Neural progenitor cell (in vitro differentiated cells): Measurements from ENCODE around the gene TBCK. TPM values are rescaled to one million over a fixed set of nuclear protein-coding genes. Genes with fewer than 3 reads are reported as not detected.

Experiments
- DNase-seq: peaks from one replicate; pipeline ENCODE4 v3.0.0-alpha.2; 2016; ENCODE audit warnings: low spot score
- H2AFZ ChIP-seq: fragments of 200-600 bp; sonication (generic); replicated peaks from 2 replicates; pipeline ENCODE4 v1.6.1; 2016; ENCODE audit warnings: antibody characterized with exemption
- H3F3A ChIP-seq: fragments of 200-600 bp; sonication (generic); 2 replicates; pipeline ENCODE4 v1.6.1; 2016; ENCODE audit warnings: antibody characterized with exemption, low read depth
- H3K27ac ChIP-seq: fragments of 200-600 bp; sonication (generic); 2 replicates; pipeline ENCODE4 v1.5.1; 2016; ENCODE audit warnings: mild to moderate bottlenecking
- H3K27me3 ChIP-seq: fragments of 200-600 bp; sonication (generic); 2 replicates; pipeline ENCODE4 v1.6.1; 2016; ENCODE audit warnings: mild to moderate bottlenecking, moderate library complexity
- H3K36me3 ChIP-seq: fragments of 200-600 bp; sonication (generic); 2 replicates; pipeline ENCODE4 v1.5.1; 2016
- H3K4me1 ChIP-seq: fragments of 200-600 bp; sonication (generic); 2 replicates; pipeline ENCODE4 v1.6.1; 2016; ENCODE audit warnings: mixed run types
- H3K4me2 ChIP-seq: fragments of 200-600 bp; sonication (generic); 2 replicates; pipeline ENCODE4 v1.6.1; 2016
- H3K4me3 ChIP-seq: fragments of 200-600 bp; sonication (generic); 2 replicates; pipeline ENCODE4 v1.5.1; 2016
- H3K79me2 ChIP-seq: fragments of 200-600 bp; sonication (generic); 2 replicates; pipeline ENCODE4 v1.6.1; 2016; ENCODE audit warnings: low read depth
- H3K9ac ChIP-seq: fragments of 200-600 bp; sonication (generic); 2 replicates; pipeline ENCODE4 v1.6.1; 2016
- H3K9me3 ChIP-seq: fragments of 200-600 bp; sonication (generic); 2 replicates; pipeline ENCODE4 v1.5.1; 2016; ENCODE audit warnings: low read depth
- H4K20me1 ChIP-seq: fragments of 200-600 bp; sonication (generic); 2 replicates; pipeline ENCODE4 v1.6.1; 2016; ENCODE audit warnings: low read depth
- H3K27ac Mint-ChIP-seq: 3 replicates; pipeline ENCODE4 v1.8.0; 2021; ENCODE audit warnings: mixed read lengths
- H3K27me3 Mint-ChIP-seq: 2 replicates; pipeline ENCODE4 v1.8.0; 2022; ENCODE audit warnings: low read depth, mild to moderate bottlenecking, inconsistent platforms, moderate library complexity, mixed read lengths; ENCODE audit not compliant: insufficient read depth
- H3K36me3 Mint-ChIP-seq: 3 replicates; pipeline ENCODE4 v1.8.0; 2021; ENCODE audit warnings: mixed read lengths
- H3K4me1 Mint-ChIP-seq: 3 replicates; pipeline ENCODE4 v1.8.0; 2021; ENCODE audit warnings: mixed read lengths
- H3K4me3 Mint-ChIP-seq: 3 replicates; pipeline ENCODE4 v1.8.0; 2021; ENCODE audit warnings: mild to moderate bottlenecking, moderate library complexity, mixed read lengths
- H3K9me3 Mint-ChIP-seq: 3 replicates; pipeline ENCODE4 v1.8.0; 2020; ENCODE audit warnings: mixed read lengths
- EZH2 ChIP-seq: fragments of 200-600 bp; sonication (generic); IDR thresholded peaks from 2 replicates; pipeline ENCODE4 v1.6.1; 2017; ENCODE audit warnings: antibody characterized with exemption, mild to moderate bottlenecking, moderate library complexity
- EZH2phosphoT487 ChIP-seq: fragments of 200-600 bp; sonication (generic); IDR thresholded peaks from 2 replicates; pipeline ENCODE4 v1.6.1; 2017; ENCODE audit warnings: antibody characterized with exemption
- total RNA-seq: library from RNA; depleted of rRNA; stranded (reverse); fragments of >200 nt; gene quantifications from 2 replicates; pipeline ENCODE4 v1.2.3, GENCODE V29; 2015; ENCODE audit warnings: low replicate concordance
- TF ChIP-seq, protein P1 (sequence below): fragments of 200-600 bp; sonication (generic); IDR thresholded peaks from 2 replicates; pipeline ENCODE4 v1.5.1; 2017; ENCODE audit warnings: antibody characterized with exemption, mild to moderate bottlenecking

TBCK gene
- total RNA-seq, 1 donor from 2014 or later = 69.8 TPM

DNA sequence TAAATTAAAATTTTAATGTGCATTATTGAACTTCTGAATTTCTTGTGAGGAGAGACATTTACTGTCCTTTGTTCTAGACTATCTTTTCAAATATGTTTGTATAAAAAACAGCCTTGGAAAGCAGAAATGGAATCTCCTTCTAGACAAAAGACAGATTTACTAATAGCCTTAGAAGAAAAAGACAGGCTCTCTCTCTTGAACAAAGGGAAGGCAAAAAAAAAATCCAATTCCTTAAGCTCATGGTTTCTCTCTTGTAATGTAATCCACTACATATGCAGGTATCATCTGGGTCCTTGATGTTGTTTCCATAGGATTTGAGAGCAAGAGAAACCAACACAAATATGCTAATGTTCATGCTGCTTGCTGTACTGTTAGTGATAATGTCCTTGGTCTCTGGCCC, 106.0 kb downstream of the TBCK start:
- no peaks in the 10 kb centered on the region for H4K20me1 ChIP-seq
- no peak overlapping the region for H2AFZ ChIP-seq
- no peaks in the 10 kb centered on the region for H3K36me3 ChIP-seq
- H3K9ac ChIP-seq = no peak overlapping the region
- H3K9me3 Mint-ChIP-seq = no peaks in the 10 kb centered on the region
- TF ChIP-seq EZH2phosphoT487 = no peak
- TF ChIP-seq EZH2 = no peak
- TF ChIP-seq, protein P1, sequence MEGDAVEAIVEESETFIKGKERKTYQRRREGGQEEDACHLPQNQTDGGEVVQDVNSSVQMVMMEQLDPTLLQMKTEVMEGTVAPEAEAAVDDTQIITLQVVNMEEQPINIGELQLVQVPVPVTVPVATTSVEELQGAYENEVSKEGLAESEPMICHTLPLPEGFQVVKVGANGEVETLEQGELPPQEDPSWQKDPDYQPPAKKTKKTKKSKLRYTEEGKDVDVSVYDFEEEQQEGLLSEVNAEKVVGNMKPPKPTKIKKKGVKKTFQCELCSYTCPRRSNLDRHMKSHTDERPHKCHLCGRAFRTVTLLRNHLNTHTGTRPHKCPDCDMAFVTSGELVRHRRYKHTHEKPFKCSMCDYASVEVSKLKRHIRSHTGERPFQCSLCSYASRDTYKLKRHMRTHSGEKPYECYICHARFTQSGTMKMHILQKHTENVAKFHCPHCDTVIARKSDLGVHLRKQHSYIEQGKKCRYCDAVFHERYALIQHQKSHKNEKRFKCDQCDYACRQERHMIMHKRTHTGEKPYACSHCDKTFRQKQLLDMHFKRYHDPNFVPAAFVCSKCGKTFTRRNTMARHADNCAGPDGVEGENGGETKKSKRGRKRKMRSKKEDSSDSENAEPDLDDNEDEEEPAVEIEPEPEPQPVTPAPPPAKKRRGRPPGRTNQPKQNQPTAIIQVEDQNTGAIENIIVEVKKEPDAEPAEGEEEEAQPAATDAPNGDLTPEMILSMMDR = no peak
- no peaks in the 10 kb centered on the region for H3K79me2 ChIP-seq
- peaks cover 2% of the 10 kb centered on the region for H3K27me3 Mint-ChIP-seq
- peak; percentile 36 for DNase-seq
- no peaks in the 10 kb centered on the region for H3K4me1 Mint-ChIP-seq
- H3K27ac Mint-ChIP-seq = no peak overlapping the region
- peaks cover 11% of the 10 kb centered on the region for H3K4me1 ChIP-seq
- no peak overlapping the region for H3K4me3 Mint-ChIP-seq
- H3K4me2 ChIP-seq = no peak overlapping the region
- peaks cover under 1% of the 10 kb centered on the region for H3K36me3 Mint-ChIP-seq
- no peak overlapping the region for H3K4me3 ChIP-seq
- H3K27me3 ChIP-seq = no peaks in the 10 kb centered on the region
- no peak overlapping the region for H3K27ac ChIP-seq
- H3F3A ChIP-seq = no peaks in the 10 kb centered on the region
- H3K9me3 ChIP-seq = no peaks in the 10 kb centered on the region

DNA sequence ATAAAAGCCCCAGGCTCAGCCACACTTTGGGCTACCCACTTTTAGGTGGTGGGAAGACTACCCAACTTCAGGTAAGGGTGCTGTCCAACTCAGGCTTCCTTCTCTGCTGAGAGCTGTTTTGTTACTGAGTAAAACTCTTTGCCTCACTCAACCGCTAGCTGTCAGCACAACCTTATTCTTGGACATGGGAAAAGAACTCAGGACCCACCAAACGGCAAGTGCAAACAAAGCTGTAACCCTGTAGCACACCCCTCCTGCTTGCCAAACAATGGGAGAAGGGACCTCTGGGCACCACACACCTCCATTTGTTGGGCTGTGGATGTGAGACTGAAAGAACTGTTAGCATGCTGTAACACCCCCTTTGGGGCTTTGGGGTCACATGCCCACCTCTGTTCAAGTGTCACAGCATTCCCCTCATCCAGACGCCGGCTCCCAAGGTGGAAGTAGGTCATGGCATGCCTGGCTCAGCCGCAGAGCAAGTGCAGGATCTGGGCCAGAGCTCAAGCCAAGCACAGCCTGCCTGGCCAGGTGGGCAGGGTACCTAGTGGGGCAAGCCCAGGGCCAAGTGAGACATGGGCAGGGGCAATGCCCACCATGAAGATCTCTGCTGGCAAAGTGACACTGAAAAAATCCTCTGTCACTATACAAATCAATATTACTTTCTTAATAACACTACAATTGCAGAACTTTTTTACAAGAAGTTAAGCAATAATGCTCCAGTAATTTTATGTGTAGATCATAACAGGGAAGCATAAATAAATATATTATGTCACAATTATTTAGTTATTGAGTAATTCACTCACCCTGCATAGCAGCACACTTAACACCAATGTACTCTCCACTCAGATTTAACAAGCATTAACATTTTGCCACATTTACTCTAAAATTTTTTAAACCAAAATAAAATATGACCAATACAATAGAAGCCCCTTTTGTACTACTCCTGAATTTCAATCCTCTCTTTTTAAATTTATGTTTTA, 107.2 kb downstream of the TBCK start:
- Histone ChIP-seq H3K9ac (no peak overlapping the region), H3K36me3 (no peaks in the 10 kb centered on the region), H3K4me1 (peaks cover 11% of the 10 kb centered on the region), H2AFZ (no peak overlapping the region), H3K27ac (no peak overlapping the region), H3K4me2 (no peak overlapping the region), H4K20me1 (no peaks in the 10 kb centered on the region), H3K4me3 (no peak overlapping the region), H3F3A (no peaks in the 10 kb centered on the region), H3K79me2 (no peaks in the 10 kb centered on the region), H3K27me3 (no peaks in the 10 kb centered on the region), H3K9me3 (no peaks in the 10 kb centered on the region)
- Mint-ChIP-seq H3K27ac (no peak overlapping the region), H3K27me3 (peaks cover 2% of the 10 kb centered on the region), H3K4me3 (no peak overlapping the region), H3K9me3 (no peaks in the 10 kb centered on the region), H3K4me1 (no peaks in the 10 kb centered on the region), H3K36me3 (no peaks in the 10 kb centered on the region)
- TF ChIP-seq EZH2 (no peak), EZH2phosphoT487 (no peak)
- TF ChIP-seq, protein P1 = no peak
- DNase-seq = no peak

DNA sequence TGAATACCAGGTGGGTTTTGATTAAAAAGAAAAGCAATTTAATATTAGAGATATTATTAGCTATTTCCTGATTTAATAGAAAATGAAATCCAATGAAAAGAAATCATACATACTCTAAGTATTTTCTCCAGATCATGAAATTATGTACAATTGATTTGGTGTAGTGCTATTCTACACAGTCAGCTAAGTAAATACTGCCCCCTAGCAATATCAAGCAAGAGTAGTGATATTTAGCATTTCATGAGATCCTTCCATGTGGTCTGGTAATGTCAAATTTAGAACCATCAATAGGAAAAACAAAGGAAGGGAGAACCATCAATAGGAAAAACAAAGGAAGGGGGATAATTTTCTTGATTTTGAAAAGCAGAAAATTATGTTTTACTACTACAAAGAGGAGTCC, 114.6 kb downstream of the TBCK start:
- Histone ChIP-seq H4K20me1 (no peaks in the 10 kb centered on the region), H3K4me1 (no peaks in the 10 kb centered on the region), H3K36me3 (no peaks in the 10 kb centered on the region), H3K4me3 (no peak overlapping the region), H3K27ac (no peak overlapping the region), H3K27me3 (no peaks in the 10 kb centered on the region), H3K79me2 (no peaks in the 10 kb centered on the region), H3K9me3 (no peaks in the 10 kb centered on the region), H3K9ac (no peak overlapping the region), H3K4me2 (no peak overlapping the region), H3F3A (no peaks in the 10 kb centered on the region), H2AFZ (no peak overlapping the region)
- Mint-ChIP-seq H3K27ac (no peak overlapping the region), H3K4me3 (no peak overlapping the region), H3K27me3 (no peaks in the 10 kb centered on the region), H3K9me3 (no peaks in the 10 kb centered on the region), H3K4me1 (no peaks in the 10 kb centered on the region), H3K36me3 (no peaks in the 10 kb centered on the region)
- TF ChIP-seq, protein P1 = peak; percentile 64
- no peak for TF ChIP-seq EZH2
- TF ChIP-seq EZH2phosphoT487 = no peak
- peak; percentile 2 for DNase-seq
